Measurements from ENCODE around the gene VCX3B.
"Not testable (repeated sequence)": the region's sequence is repeated elsewhere in the genome, so short reads cannot be mapped to it uniquely, and the experiment has no call there.

VCX3B gene

DNA sequence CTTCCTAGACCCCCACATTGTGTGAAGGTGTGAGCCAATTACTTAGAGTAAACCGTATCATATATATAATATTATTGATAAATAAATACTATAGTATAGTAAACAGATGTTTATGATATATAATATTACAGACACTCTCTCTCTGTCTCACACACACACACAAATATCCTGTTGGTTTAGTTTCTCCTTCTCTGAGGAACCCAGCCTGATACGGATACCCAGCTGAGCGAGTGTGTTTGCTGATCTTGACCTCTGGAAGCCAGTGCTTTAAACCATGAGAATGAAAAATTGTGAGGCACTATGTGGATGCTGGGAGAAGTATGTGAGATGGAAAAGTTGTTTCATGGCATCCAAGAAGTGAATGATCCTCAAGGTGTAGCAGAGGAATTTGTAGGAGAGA lies at the start of gene VCX3B:
VCX3B (plus strand) TSS at position 301 of the 400 bp plus-strand sequence. CDS start 621 bp downstream, outside the sequence.
- not testable (repeated sequence) for DNase-seq (ENCODE audit: low read depth)

- DNase-seq (ENCODE audit: low read depth) = no peak
Observed at GRCh38 chrX:8418301-8418700, 46.3 kb upstream of the VCX3B start.

GRCh38 chrX:8424912-8425311 lies 39.7 kb upstream of the VCX3B start:
- DNase-seq (ENCODE audit: low read depth) = no peak

DNA sequence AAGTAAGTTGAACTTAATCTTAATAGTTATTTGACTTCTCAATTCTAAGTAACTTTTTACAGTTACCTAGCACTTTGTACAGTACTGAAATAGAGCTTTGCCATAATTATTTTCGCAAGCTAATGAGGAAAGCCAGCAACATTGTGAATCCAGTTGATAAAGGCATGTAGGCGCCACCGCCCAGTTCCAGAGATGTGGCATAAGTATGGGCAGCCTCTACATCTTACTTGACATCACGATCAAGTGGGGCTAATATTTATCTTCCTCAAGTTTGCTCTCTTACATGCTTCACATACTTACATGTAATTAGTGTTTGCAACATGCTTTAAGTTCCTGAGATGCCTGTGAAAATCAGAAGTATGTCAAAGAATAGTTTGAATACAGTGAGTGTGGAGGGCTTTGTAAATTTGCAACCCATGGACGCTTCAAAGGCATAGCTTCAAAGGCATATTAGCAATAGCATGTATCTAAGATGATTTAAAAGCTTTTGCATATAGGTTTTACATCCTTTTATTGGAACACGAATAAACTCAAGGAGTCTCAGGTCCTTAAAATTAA lies 34.9 kb upstream of the VCX3B start:
- no peak for DNase-seq (ENCODE audit: low read depth)

- no peak for DNase-seq (ENCODE audit: low read depth)
Observed at GRCh38 chrX:8430444-8430843, 34.2 kb upstream of the VCX3B start.

GRCh38 chrX:8432396-8432795 lies 32.2 kb upstream of the VCX3B start:
- no peak for DNase-seq (ENCODE audit: low read depth)

DNA sequence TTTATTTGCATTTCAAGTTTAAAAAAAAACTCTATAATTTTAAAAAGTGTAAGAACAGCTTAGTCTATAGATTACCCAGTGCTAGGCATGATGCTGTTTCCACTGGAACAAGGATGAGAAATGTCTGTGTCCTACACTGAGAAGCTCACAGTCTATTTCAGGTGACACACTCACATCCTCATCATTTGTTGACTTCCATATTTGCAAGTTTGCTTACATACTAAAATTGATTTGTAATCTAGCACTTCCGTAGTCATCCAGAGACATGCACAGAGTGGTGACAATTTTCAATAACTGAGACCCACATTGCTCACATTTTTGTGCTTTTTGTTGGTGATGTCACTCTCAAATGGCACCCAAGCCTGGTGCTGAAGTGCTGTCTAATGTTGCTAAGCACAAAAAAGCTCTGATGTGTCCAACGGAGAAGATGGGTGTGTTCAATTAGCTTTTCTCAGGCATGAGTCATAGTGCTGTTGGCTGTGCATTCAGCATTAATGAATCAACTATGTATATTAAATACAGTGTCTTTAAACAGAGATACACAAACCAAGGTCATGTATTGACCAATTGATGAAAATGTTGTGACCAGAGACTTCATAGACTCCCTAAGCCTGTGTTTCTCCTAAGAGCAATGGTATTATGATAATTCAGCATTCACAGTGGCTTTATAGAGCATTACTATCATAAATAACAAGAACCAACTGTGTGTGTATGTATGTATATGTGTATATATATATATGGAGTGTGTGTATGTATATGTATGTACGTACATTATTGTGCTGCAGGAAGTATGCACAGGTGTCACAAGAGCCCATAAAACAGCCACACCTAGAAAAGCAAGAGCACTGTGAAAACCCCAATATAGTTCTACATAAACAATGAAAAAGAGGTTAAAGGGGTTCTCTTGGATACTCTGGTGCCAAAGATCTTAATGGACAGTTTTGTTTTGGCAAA lies 31.2 kb upstream of the VCX3B start:
- peak; percentile 6 for DNase-seq (ENCODE audit: low read depth)

- DNase-seq (ENCODE audit: low read depth) = no peak
Observed at GRCh38 chrX:8447368-8447767, 17.3 kb upstream of the VCX3B start.

GRCh38 chrX:8452343-8452742 lies 12.3 kb upstream of the VCX3B start:
- DNase-seq (ENCODE audit: low read depth) = not testable (repeated sequence)

- no peak for DNase-seq (ENCODE audit: low read depth)
Observed at GRCh38 chrX:8453611-8454010, 11.0 kb upstream of the VCX3B start.

DNA sequence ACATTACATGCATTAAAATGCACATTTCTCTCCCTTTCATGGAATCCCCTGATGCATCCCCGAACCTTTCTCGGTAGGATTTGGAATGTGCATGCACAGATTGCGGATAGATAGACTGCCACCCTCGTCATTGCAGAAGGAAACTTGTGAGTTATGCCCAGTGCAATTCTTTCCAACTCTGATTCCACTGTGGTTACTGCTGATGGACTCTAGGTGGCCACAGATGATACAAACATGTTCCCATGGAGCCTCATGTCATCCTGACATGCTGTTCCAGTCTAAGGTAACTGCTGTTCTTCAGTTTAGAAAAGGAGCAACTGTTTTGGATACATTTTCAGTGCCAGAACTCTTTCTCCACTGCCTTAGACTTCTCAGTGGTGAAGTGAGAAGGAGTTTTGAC lies 9.1 kb upstream of the VCX3B start:
- no peak for DNase-seq (ENCODE audit: low read depth)

DNA sequence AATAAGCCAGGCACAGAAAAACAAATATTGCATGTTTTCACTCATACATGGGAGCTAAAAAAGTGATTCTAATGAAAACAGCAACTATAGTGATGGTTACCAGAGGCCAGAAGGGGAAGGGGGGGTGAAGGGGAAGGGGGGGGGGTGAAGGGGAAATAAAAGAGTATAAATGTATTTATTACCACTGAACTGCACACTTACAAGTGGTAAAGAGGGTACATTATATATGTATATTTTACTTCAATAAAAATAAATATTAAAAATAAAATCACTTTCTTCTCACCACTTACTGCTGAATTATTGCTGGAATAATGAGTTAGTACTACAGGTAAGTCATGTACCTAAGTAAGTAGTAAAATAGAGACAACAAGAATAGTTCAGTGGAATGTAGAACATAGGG lies 2.1 kb upstream of the VCX3B start:
- DNase-seq (ENCODE audit: low read depth) = no peak

DNA sequence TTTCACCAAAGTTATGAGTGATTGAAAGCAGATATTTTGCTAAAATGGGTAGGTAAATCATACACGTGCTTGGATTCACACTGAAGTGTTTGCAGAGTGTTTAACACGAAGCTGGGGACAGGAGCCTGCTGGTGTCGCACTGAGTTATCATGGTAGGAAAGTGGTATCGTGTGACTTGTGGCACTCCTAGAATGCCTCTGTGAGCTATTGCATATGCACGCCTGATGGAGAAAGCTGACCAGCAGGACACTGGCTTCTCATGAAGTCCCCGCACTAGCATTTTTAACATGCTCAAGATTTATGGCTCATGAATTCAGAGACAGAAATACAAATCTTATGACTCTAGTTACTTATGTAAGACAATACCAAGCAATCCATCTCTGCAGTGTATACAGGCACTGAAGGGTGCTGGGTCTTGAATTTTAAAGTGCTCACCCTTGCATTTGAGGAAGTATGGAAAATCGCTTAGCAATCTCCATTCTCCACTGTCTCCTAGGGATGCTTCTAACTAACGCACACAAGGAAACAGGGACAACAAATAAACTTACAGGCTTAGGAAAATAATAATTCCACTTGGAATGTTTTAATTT lies 19.8 kb downstream of the VCX3B start:
- no peak for DNase-seq (ENCODE audit: low read depth)

- not testable (repeated sequence) for DNase-seq (ENCODE audit: low read depth)
Observed at GRCh38 chrX:8495036-8495435, 30.4 kb downstream of the VCX3B start.

- DNase-seq (ENCODE audit: low read depth) = no peak
Observed at GRCh38 chrX:8500203-8500602, 35.6 kb downstream of the VCX3B start.

GRCh38 chrX:8502101-8502500 lies 37.5 kb downstream of the VCX3B start:
- not testable (repeated sequence) for DNase-seq (ENCODE audit: low read depth)

- no peak for DNase-seq (ENCODE audit: low read depth)
Observed at GRCh38 chrX:8504451-8504850, 39.8 kb downstream of the VCX3B start.

Data from HS-5 (cell line).